HG02981 (cell line): ENCODE data around the gene DNAH11.

Source experiments
- ATAC-seq: cut with Tn5 transposase; IDR thresholded peaks from one replicate; pipeline ENCODE4 v1.9.1; 2021; ENCODE audit warnings: mild to moderate bottlenecking, moderate library complexity; ENCODE audit not compliant: unreplicated experiment

The DNAH11 gene

DNA sequence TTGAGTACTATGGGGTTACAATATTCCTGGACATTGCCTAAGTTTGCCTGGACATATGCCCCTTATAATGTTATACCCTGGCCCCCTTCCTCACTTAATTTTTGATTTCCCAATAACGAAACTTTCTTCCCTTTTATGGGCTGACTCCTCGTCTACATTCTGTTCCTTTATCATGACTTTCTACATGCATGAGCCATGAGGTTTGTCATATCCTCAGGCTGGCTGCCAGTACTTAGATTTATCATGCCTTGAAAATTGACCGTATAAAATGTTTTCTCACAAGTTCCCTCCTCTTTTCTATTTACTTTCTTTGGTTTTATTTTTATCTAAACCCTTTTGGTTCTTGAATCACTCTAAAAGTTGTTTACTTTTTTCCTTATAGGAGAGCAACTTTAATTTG lies 4.7 kb downstream of the DNAH11 start:
- no peak for ATAC-seq

DNA sequence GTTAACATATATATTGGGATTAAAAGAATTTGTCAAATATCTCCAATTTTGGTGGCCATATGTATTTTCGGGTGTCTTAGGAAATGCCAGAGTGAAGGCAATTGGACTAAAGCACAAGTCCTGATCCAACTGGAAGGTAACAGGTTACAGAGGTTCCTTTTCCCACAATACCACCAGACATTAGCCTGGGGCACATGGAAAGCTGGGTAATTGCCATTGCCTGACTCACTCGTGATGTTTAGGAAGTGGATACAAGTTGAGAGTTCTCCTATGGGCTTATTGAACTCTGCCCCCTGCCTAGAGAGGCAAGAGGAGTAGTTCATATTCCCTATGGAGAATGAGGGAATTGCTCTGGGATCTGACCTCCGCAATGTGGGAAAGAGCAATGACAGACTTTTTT lies 5.7 kb downstream of the DNAH11 start:
- ATAC-seq: no peak

DNA sequence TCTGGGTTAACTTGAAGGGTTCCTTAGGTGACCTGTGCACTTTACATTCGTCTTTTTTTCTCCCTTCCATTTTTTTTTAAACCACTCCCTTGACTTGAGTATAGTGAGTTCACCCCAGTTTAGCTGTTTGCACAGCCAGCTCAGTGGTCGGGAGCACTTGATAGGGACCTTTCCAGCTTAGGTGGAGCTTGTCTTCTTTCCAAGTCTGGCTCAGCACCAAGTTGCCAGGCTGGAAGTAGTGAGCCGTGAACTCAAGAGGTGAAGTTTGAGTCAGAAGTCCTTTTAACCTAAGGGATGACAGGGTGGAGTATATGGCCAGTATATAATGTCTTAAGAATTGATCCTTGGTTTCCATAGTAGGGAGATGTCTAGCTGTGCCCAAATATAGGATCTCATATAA lies 7.2 kb downstream of the DNAH11 start:
- ATAC-seq: no peak

DNA sequence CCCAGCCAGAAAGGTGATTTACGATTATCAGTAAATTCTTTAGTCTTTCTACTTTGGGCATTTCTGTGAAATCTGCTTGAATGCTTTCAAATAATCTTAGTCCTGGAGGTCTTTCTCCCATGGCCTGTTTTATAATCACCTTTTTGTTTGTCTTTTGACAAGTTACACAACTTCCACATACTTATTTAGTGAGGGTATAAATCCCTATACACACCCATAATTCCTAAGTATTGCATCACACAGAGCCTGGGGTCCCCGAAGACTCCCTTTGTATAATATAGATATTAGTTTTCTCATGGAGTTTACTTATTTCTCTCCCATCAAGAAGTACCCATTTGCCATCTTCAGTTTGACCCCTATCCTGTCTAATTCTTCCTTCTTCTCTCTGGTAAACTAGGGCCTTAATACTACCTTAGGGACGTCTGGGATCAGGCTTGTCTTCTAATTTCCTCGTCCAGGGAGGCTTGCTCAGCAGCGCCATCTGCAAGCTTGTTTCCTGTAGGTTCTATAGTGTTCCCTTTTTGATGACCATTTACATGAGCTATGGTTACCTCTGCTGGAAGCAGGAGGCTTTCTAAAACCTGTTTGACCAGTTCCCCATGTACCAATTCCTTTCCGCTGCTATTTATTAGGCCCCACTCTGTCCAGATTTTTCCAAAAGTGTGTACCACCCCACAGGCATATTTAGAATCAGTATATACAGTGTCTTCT lies 8.1 kb downstream of the DNAH11 start:
- no peak for ATAC-seq

DNA sequence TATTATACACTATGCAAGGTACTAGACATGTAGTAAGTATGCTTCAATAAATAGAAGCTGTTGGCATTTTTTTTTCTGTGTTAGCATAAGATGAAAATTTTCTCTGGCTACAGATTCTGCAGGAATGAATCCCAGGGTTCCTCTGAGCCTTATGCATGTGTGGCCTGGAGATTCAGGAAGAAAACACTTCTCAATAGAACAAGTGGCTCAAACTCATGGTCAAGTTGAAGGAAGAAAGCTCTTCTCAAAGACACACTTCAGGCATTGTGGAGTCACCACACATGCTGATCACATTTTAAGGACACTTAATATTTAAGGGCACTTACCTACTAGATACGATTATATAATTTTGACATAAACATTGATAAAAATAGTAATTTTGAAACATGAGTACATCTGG lies 19.5 kb downstream of the DNAH11 start:
- no peak for ATAC-seq

DNA sequence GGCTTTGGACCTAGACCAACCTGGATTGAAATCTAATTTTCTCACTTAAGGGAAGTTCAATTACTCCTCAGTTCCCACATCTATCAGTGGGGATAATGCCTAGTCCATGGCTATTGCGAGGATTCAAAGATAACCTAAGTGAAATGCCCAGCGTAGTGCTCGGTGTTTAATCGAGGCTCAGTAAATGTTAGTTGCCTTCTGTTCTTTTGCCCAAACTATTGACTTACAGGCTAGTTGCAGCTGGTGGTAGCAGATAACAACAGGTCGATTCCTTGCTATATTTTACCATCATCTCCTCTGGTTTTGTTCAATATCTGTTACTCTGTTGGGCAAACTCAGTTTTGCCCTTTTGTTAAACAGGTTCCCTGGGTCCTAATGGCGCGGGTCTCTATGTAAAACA lies 22.8 kb downstream of the DNAH11 start:
- ATAC-seq: no peak

DNA sequence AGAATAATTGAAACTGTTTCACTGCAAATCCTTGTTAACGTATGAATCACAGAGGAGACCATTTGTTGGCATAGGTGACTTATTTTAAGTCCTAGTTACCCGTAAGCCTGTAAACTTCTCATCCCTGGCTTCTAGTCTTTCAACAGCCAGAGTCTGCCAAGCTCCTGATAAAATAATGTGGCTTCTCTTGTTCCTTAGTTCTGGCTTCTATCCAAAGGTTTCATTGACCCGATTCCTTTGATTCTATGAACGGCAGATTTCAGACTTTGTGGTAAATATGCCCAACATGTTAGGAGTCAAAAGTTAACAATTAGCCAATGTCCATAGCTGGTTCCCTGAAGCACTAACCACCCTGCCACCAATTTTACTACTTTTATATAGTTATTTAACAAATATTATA lies 23.3 kb downstream of the DNAH11 start:
- ATAC-seq: no peak

DNA sequence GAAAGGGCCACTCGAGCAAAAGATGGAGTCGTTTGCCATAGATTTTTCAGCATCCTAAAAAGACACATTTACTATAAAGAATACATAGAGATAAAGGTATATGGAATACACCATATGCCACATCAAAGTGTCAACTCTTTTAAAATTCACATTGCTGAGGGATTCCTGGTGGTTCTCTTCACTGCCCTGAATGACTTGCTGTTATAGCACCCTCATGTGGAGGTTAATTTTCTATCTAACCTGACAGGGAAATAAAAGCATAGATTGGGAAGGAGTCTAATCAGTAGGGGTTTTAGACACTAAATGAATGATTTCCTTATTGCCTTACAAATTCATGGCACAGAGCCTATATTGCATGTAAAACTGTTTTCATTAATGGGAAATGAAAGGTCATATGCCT lies 25.9 kb downstream of the DNAH11 start:
- ATAC-seq: no peak

DNA sequence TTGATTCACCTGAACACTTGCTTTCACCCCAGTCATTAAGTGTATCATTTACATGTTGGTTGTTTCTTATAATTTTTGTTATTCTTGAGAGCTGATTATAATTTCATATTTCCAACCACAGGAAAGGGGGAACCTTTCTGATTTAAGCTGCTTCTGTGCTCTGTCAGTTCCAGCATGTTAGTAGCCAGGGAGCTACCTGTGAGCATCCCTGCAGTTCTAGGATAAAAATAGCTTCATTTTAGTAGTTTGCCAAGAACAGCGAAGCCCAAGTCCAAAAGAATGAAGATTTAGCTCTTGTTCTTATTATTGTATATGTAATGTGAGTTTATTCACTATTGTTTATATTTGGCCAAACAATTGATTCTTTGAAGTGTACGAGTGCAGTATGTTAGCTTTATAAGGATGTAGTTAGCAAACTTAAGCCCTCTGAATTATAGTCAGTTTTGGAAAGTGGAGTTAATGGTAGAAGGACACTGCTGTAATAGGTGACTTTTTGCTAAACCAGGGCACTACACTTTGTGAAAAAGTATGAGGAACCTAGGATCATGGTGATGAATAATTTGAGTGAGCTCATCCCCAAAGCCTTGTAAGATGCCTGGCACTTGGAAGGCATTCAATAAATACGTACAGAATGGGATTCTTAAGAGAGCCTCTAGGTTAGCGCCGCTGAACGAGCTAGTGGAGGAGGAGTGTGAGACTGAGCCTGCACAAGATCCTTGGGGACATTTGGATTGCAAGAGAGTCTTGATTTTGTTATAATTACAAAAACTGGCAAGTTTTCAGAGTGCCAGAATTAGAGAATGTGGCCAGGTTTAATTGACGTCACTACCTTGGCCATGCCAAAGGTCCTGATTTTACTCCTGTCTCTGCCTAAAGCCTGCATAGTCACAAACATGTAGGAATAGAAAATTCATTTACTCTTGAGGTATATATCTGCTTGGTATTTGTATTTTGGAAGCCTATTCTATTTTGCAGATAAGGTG lies 29.8 kb downstream of the DNAH11 start:
- no peak for ATAC-seq

DNA sequence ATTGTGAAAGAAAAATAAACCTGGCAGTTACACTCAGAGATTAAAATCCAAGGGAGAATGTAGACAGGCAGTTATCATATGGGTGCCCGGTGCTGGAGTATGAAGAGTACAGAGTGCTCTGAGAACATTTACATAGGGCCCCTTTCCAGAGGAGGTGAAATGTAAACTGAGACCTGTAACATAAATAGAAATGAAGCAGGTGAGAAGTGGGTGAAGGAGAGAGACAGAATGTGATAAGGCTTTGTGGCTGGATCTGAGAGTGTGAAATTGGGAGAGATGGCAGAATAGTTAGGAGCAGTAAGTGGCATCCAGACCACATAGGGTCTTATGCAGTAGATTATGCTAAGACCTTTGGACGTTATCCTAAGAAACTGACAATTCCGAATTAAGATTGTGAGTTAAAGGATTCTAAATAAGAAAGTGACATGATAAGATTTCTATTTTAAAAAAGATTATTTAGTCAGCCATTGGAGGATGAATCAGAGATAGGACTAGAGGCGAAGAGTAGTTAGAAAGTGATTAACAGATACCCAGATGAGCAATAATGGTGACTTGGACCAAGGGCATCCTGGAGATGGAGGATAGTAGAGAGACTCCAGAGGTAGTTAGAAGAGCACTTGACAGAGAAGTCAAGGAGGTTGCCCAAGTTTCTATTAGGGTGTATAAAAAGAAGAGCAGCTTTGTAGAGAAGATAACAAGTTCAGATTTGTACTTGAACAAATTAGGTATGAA lies 36.7 kb downstream of the DNAH11 start:
- ATAC-seq: no peak

DNA sequence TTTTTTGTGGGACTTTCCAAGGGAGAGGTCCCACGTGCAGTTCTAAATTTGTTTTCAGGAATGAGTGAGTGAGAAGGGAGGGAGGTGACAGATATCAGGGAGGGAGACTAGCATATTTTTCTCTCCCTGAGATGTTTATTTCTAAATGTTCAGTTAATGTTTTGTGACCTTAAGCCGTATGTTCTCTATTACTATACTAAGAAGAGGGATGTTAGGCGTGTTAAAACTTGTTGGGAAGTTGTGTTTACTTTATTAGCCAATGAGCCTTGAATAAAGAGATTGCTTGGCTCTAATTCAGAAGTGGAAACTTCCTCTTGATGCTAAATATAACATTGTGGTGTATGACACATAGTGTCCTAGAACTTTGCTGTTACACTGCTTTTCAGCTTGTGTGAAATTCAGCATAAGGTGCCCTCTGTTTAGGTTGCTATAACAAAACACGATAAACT lies 37.3 kb downstream of the DNAH11 start:
- no peak for ATAC-seq

DNA sequence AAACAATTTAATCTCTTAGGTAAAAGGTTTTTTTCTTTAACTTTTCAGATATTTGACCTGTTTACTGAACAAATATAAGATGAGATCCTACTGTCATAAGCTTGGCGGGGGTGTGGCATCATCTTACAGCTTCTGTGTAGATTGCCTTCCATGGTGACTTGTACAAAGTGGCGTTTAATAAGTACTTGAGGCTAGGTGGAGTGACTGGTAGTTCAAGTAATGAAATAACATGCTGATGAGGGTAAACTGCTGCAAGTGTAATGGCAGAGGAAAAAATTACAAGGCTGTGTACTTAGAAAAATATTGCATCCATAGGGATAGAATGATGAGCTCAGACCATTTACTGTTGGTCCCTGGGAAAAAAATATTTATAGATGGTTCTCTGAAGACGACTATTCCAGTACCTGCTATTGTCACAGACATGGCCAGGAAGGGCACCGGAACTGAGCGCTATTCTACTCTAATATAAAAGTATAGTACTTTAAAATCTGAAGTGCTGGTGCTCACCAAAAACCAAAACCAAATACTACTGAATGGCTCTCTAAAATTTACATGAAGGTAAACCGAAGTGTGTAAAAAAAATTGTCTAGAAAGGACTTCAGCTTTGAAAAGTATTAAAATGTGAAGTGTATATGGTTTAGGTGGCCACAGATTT lies 42.4 kb downstream of the DNAH11 start:
- ATAC-seq: no peak

DNA sequence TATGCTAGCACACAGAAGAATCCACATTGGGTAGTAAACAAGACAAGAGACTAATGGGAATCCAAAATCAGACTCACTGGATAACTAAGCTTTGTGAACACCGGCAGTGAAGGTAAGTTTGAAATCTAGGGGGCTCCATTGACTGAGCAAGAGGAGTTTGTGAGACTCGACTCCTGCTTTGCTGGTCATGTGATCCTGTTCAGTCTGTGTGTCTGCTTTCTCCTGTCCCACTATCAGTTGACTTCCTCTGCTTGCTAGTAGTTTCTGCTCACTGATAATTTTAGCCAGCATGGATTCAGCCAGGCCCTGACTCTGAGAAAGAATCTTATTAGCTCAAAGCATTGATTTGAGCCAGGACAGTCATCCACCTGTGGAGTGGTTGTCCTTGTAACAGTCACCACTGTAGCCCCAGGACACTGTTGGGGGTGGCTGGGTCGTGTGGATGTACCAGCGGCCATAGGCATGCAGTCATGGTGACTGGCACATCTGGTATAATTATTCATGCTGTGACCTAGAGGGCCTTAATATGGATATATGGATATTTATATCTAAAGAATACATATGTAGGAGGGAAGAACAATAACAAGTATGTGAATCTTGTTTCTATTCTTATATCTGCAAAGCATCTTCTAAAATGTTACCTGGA lies 44.4 kb downstream of the DNAH11 start:
- no peak for ATAC-seq

DNA sequence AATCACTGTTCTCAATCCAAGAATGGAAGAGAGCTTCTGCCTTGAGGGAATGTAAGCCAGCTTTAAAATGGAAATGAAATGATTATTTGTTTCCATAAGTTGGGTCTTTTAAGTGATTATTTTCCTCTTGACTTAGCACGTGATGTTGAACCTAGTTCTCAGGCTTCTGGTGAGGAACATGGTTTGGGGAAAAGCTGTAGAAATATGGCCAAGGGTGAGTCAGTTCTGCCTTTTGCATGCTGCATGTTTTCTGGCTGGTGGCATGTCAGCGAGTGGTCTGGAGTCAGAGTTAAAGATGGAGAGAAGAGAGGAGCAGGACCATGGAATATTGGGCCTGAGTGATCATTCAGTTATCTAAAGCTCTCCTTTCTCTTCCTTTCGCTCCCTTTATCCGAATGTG lies 54.0 kb downstream of the DNAH11 start:
- no peak for ATAC-seq

DNA sequence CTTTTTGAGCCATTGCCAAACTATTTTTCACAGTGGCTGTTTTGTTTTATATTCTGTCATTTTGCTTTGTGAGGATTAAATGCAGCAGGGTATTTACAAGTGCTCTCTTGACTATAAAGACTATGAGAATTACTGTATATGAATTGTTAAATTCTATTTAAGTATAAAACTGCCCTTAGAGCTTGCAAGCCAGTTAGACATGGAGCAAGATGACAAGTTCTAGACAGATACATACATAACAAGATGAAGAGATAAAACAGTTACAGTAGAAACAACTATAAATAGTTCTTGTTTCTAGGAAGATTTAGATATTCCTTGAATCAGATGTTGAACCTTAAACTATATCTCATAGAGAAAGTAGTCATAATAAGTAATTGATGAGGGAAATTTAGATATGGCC lies 60.6 kb downstream of the DNAH11 start:
- no peak for ATAC-seq

DNA sequence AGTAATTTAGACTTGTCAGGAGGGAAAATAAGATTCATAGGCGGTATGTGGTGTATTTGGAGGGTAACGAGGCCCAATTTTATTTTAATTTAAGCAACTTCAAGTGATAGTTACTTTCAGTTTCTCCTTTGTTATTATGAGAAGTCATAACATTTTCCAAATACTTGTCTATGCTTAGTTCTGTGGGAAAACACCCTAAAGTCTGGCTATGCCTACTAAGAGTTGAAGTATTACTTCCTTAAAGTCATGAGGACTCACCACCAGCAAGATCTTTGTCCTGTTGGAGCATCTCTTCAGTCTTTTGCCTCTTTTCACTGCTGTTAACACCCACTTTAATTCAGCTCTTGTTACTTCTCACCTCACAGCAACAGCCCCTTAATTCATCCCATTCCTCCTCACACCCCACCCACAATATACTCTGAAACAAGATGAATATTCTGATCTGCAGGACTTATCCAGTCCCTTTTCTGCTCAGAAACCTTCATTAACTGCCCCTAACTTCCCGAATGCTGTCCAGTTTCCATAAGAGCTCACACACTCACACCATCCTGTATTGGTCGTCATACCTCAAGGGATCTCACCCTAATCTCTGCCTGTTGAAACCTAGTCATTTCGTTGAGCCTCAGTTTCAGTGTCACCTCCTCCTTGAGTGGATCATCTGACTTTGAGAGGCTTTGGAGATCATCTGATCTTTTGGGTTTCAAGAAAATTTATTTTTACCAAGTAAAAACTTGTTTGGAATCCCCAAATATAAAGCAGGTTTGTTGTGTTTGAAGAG lies 61.3 kb downstream of the DNAH11 start:
- ATAC-seq: no peak

DNA sequence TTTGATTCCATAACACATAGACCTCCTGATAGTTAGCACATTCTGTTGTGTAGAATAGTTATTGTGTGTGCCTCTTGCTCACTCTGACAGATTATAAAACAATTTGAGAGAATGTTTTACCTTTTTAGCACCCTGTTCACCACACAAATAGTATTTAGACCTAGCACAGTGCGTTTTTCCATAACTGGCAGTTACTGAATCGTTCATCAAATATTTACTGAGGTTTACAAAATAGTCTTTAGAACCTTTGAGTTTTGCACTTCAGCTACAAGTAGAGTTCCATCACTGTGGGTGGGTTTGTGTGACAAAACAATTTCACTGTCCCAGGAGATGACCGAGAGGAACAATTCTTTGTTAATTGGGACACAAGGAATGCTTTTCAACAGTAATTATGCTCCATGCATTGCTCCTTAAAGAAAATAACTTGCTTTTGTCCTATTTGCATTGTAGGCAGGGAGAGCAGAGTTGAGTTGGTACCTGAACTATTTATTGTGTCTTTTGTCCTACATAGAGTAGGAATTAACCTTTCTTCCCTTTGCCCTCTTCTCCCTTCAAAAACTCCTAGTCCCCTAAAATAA lies 62.3 kb downstream of the DNAH11 start:
- no peak for ATAC-seq

DNA sequence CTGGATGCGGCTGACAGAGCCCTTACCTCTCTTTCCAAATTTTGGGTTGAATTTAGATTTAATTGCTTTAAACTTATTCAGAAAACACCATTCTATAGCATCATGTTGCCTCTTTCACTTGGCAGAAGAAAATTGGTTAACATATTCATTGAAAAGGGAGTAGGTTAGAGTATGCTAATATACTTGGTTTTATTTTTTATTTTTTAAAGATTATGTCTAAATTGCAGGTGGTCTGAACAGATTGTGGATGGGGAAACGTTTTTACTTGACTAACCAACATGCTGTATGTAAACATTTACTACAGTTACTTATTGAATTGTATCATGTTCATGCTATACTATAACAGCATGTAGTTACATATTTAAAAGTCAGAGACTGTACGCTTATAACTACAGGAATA lies 65.6 kb downstream of the DNAH11 start:
- ATAC-seq: no peak

DNA sequence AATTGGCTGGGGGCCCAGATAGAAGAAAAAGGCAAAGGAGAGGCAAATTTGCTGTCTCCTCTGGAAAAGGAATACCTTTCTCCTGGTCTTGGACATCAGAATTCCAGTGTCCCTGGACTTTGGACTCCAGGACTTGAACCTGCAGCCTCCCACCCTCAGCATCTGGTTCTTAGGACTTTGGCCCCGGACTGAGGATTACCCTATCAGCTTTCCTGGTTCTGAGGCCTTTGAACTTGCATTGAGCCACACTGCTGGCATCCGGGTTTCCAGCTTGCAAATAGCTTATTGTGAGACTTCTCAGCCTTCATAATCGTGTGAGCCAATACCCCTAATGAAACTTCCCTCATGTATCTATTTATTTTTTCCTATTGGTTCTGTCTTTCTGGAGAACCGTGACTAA lies 68.3 kb downstream of the DNAH11 start:
- no peak for ATAC-seq
